ENCODE data around the gene LRPAP1. TPM values are rescaled to one million over a fixed set of nuclear protein-coding genes. Genes with fewer than 3 reads are reported as not detected.

The LRPAP1 gene
- total RNA-seq, 1 experiment from 2014 or later: 90.8 TPM

- no peak for ATAC-seq
- POLR2A ChIA-PET: no interaction called here
- H3K36me3 Mint-ChIP-seq: peaks cover 34% of the 10 kb centered on the region
- H3K4me3 Mint-ChIP-seq: no peak overlapping the region
- H3K4me1 Mint-ChIP-seq: no peaks in the 10 kb centered on the region
- no peak overlapping the region for H3K27ac Mint-ChIP-seq
- no peaks in the 10 kb centered on the region for H3K9me3 Mint-ChIP-seq
- no peak for TF ChIP-seq ZNF317 (CRISPR knock-in tag; IDR thresholded peaks at IDR 0.05; ENCODE audit: borderline replicate concordance, low read depth)
- no peak for TF ChIP-seq ATF3 (CRISPR knock-in tag; conservative IDR thresholded peaks at IDR 0.05)
- no peak for TF ChIP-seq FOXK1 (CRISPR knock-in tag; IDR thresholded peaks at IDR 0.05)
- no peak for TF ChIP-seq ZSCAN18 (CRISPR knock-in tag; IDR thresholded peaks at IDR 0.05)
- TF ChIP-seq PRDM15 (CRISPR knock-in tag; IDR thresholded peaks at IDR 0.05): no peak
- TF ChIP-seq CREM (CRISPR knock-in tag; IDR thresholded peaks at IDR 0.05): no peak
- TF ChIP-seq ZNF532 (CRISPR knock-in tag; IDR thresholded peaks at IDR 0.05; ENCODE audit: borderline replicate concordance): no peak
- TF ChIP-seq MXD4 (CRISPR knock-in tag; IDR thresholded peaks at IDR 0.05; ENCODE audit: borderline replicate concordance): no peak
- TF ChIP-seq TEAD1 (CRISPR knock-in tag; IDR thresholded peaks at IDR 0.05): no peak
- no peak for TF ChIP-seq ZNF219 (CRISPR knock-in tag; IDR thresholded peaks at IDR 0.05; ENCODE audit: borderline replicate concordance)
- TF ChIP-seq ZNF416 (CRISPR knock-in tag; IDR thresholded peaks at IDR 0.05): no peak
- TF ChIP-seq USF2 (CRISPR knock-in tag; IDR thresholded peaks at IDR 0.05): no peak
- TF ChIP-seq ETV6 (CRISPR knock-in tag; IDR thresholded peaks at IDR 0.05): no peak
- no peak for TF ChIP-seq ZBTB21 (CRISPR knock-in tag; IDR thresholded peaks at IDR 0.05; ENCODE audit: borderline replicate concordance)
- no peak for TF ChIP-seq FOXP1 (CRISPR knock-in tag; IDR thresholded peaks at IDR 0.05; ENCODE audit: borderline replicate concordance)
- TF ChIP-seq SOX15 (CRISPR knock-in tag; IDR thresholded peaks at IDR 0.05): no peak
- TF ChIP-seq ELF4 (CRISPR knock-in tag; IDR thresholded peaks at IDR 0.05; ENCODE audit: low read depth): no peak
- no peak for TF ChIP-seq JUN (CRISPR knock-in tag; IDR thresholded peaks at IDR 0.05)
- no peak for TF ChIP-seq NFYB (CRISPR knock-in tag; conservative IDR thresholded peaks at IDR 0.05; ENCODE audit: low read depth)
- DNase-seq (ENCODE audit: low spot score): no peak
- CTCF ChIA-PET: interaction anchor here (2.5 kb wide), 1 partner anchor 10 kb away, joined by 42 read pairs; no protein-coding TSS in a partner anchor
- H3K27me3 Mint-ChIP-seq (ENCODE audit: low read depth): no peaks in the 10 kb centered on the region
These were observed 27.0 kb downstream of the LRPAP1 start for GRCh38 chr4:3505231-3505630.
